Measurements from ENCODE around the gene GNG11.

The GNG11 gene

GRCh38 chr7:93948873-93949272 is 27.3 kb downstream of the GNG11 start:
- no peak for DNase-seq (ENCODE audit: low spot score)

DNA sequence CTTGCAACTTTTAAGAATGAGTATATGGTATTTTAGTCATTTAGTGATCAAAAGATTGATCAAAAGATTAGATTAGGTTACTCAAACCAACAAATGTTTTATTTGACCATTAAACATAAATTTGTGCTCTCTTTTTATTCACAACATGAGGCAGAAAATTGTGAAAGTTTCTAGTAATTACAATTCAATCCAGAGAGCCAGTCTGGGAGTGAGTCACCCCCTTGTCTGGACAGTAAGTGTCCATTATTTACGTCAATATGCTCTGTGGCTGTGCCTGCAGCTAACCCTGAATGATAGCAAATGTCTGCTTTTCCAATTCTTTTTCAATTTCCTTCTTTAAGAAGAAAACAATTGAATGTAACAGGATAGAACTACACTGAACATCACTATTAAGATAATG is 27.9 kb downstream of the GNG11 start:
- DNase-seq (ENCODE audit: low spot score) = no peak

DNA sequence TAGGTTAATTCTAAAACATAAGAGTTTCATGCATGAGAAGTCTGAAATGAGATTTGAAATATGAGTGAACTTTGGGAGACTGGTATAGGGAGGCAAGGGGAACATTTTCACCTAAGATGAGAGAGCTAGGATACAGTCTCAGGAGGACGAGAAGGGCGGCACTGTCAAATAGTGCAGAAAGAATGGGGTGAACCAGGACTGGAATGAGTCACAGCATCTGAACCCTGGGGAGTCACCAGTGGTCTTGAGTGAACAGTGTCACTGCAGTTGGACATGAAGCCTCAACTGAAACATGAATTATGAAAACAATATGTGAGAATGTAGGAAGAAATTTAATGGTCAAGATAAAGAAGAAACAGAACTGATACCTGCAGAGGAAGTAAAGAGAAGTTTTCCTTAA is 33.8 kb downstream of the GNG11 start:
- no peak for DNase-seq (ENCODE audit: low spot score)

DNA sequence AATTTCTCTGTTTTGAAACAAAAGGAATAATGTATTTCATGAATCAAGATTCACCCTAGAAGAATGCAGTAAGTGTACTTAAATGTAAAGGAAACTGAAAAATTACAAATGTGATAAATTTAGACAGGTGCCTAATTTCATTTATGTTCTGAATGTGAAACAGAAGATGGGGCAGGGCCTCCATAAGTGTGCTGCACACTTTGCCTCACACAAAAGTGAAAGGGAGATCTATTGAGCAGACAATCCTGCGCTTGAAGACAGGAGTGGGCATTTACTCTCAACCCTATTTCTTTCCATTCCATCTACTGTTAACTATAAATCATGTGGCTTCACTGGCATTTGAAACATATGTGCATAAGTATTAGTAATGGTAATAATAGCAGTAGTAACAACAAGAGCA is 36.2 kb downstream of the GNG11 start:
- no peak for DNase-seq (ENCODE audit: low spot score)

DNA sequence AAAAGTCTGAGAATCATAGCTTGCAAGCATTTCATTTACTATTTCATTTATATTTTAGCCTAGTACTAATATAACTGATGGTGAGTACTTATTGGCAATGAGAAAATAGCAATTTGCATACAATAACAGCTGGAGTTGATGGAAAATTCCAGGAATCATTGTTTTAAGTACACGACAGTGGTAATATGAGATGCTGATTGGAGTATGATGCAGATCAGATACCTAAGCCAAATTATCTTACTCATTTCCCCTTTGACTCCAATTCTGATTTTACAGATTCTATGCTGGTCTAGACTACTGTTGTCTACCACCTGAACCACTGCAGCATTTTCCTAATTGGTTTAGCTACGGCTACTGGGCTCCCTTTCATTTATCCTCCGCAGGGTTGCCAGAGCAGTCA is 36.7 kb downstream of the GNG11 start:
- no peak for DNase-seq (ENCODE audit: low spot score)

DNA sequence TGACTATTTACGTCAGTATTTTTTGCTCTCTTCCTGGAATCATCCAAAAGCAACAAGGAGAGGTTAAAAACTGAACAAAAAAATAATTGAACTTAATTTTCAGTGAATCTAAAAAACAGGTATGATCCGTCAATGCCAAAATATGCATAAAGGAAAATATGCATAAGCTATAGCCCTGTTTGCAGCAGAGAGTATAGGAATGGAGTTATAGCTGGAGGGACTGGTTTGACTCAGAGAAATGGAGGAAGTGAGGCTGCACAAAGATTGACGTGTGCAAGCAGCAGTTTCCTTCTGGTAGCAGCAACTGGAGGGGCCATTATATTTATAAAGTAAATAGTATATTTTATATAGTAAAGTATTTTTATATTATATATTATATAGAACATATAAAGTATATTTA is 37.1 kb downstream of the GNG11 start:
- no peak for DNase-seq (ENCODE audit: low spot score)

GRCh38 chr7:93960986-93961385 is 39.5 kb downstream of the GNG11 start:
- DNase-seq (ENCODE audit: low spot score) = no peak

- no peak for DNase-seq (ENCODE audit: low spot score)
These were observed 42.7 kb downstream of the GNG11 start for GRCh38 chr7:93964262-93964661.

DNA sequence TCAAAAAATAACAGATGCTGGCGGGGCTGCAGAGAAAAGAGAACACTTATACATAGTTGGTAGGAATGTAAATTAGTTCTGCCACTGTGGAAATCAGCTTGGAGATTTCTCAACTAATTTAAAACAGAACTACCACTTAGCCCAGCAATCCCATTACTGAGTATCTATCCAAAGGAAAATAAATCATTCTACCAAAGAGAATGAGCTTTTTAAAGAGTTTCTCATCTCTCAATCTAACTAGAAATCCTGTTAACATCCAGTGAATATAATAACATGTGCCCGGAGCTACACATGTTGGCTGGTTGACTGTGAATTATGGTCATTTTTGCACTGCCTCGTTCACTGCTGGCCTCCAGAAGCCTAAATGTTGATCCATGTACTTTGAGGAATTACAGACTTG is 43.3 kb downstream of the GNG11 start:
- DNase-seq (ENCODE audit: low spot score) = no peak

DNA sequence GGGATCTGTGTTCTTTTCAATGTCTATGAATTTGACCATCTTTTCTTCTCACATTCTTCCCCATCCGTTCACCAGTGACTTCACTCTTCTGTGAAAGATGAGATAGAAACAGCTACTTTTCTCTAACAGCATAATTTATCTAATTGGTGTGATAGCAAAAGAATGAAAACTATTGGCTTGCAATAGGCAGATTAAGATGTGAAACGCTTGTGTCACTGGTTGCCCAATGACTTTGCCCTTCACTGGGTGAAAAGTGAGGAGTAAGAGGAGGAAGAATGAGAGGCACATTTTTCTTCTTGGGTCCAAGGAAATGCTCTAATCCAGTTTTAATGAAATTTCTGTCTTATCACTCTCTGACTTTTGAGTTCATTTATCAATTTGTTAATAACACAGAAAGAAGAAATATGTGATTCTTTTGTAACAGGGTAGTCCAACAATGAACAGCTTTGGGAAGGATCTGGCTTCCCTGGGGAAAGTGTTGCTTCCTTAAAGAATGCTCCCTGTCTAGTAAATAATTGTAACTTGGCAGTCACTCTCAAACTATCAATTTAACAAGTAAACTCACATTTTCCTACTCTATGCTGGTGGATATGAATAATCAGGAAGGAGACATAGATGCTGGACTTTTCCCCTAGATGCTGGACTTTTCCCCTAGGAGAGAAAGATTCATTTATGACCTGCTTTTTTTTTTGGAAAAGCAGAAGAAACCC is 47.5 kb downstream of the GNG11 start:
- DNase-seq (ENCODE audit: low spot score) = no peak

- DNase-seq (ENCODE audit: low spot score) = no peak
These were observed 50.6 kb downstream of the GNG11 start for GRCh38 chr7:93972029-93972725.

- no peak for DNase-seq (ENCODE audit: low spot score)
These were observed 51.6 kb downstream of the GNG11 start for GRCh38 chr7:93973134-93973533.

DNA sequence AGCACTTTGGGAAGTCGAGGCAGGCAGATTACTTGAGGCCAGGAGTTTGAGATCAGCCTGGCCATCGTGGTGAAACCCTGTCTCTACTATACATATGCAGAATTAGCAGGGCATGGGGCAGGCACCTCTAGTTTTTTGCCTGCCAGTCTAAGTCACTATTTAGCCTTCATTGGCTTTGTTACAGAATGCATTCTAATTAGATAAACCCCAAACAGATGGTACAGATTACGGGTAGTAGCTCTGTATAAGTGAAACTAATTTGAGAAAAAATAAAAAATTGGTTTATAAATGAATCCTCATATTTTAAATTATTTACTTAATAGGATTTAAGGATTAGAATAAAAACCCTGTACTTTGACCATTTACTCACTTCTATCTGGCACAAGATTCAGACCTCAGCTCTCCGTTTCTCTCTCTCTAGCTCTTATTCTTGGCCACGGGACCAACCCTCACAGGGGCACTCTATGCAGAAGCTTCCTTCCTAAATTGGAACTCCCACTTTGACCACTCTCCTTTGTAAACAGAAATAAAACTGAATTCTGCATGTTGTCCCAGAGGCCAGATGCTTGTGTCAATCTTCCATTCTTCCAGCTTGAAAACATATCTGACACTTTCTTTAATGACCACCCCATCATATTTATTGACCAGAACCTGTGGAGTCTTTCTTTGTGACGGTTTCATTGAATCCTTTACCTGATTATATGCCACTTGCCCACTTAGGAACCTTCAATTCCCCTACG is 55.8 kb downstream of the GNG11 start:
- no peak for DNase-seq (ENCODE audit: low spot score)
